Thoracic aorta (tissue), 2 donors: ENCODE data around the gene CELSR3. TPM values are rescaled to one million over a fixed set of nuclear protein-coding genes. Genes with fewer than 3 reads are reported as not detected.

ENCODE experiments used
- ATAC-seq: fragments of 150-250 bp; one replicate; pipeline ENCODE4 v1.8.0; 2017; ENCODE audit warnings: low read depth; ENCODE audit not compliant: insufficient number of reproducible peaks, low FRiP score
- DNase-seq: peaks from one replicate; pipeline ENCODE4 v3.0.0-alpha.2; 2020; ENCODE audit warnings: low spot score
- H3K27ac ChIP-seq, 2 donors: fragments of 200-600 bp; sonication (generic); 1 replicate in 1 of 2; 2 replicates in 1 of 2; pipeline ENCODE4 v1.5.1; 2016; ENCODE audit warnings: mild to moderate bottlenecking in 2 of 2, moderate library complexity in 2 of 2
- H3K27me3 ChIP-seq: fragments of 200-600 bp; sonication (generic); replicated peaks from 2 replicates; pipeline ENCODE4 v1.6.0; 2016; ENCODE audit warnings: mild to moderate bottlenecking; ENCODE audit not compliant: insufficient read depth
- H3K36me3 ChIP-seq: fragments of 200-600 bp; sonication (generic); one replicate; pipeline ENCODE4 v1.5.1; 2016
- H3K4me1 ChIP-seq, 2 donors: fragments of 200-600 bp; sonication (generic); 1 replicate in 1 of 2; 2 replicates in 1 of 2; pipeline versions ENCODE4 v1.5.1 to v1.6.0; 2016; ENCODE audit warnings: low read depth in 2 of 2, mild to moderate bottlenecking in 1 of 2; ENCODE audit not compliant: control insufficient read depth in 1 of 2
- H3K4me3 ChIP-seq: fragments of 200-600 bp; sonication (generic); 2 replicates; pipeline ENCODE4 v1.5.1; 2016; ENCODE audit warnings: mild to moderate bottlenecking
- H3K9me3 ChIP-seq: fragments of 200-600 bp; sonication (generic); 2 replicates; pipeline ENCODE4 v1.5.1; 2016
- CTCF ChIP-seq: fragments of 200-600 bp; sonication (generic); IDR thresholded peaks from one replicate; pipeline ENCODE4 v1.5.1; 2019; ENCODE audit warnings: antibody characterized with exemption
- total RNA-seq, 2 donors: library from RNA; depleted of rRNA; stranded (reverse); fragments of >200 nt; gene quantifications; one replicate each; pipeline versions ENCODE4 v1.1.0 to v1.2.3, GENCODE V29; 2016

Gene CELSR3
- total RNA-seq, 2 donors from 2014 or later = 1.3 to 3.0 TPM

- H3K36me3 ChIP-seq = no peaks in the 10 kb centered on the region
- no peak overlapping the region for H3K27ac ChIP-seq
- DNase-seq (no peak), ATAC-seq (no peak)
- H3K4me3 ChIP-seq = no peak overlapping the region
- H3K4me1 ChIP-seq = no peaks in the 10 kb centered on the region
- H3K9me3 ChIP-seq = no peaks in the 10 kb centered on the region
- no peak for TF ChIP-seq CTCF
- no peaks in the 10 kb centered on the region for H3K27me3 ChIP-seq
These were observed 15.0 kb downstream of the CELSR3 start for GRCh38 chr3:48647714-48648113.

- Histone ChIP-seq H3K4me3 (no peak overlapping the region), H3K27ac (no peak overlapping the region), H3K9me3 (no peaks in the 10 kb centered on the region), H3K4me1 (no peaks in the 10 kb centered on the region), H3K27me3 (no peaks in the 10 kb centered on the region), H3K36me3 (no peaks in the 10 kb centered on the region)
- TF ChIP-seq CTCF = no peak
- DNase-seq = no peak
- no peak for ATAC-seq
These were observed 17.6 kb downstream of the CELSR3 start for GRCh38 chr3:48644898-48645760.

- no peaks in the 10 kb centered on the region for H3K4me1 ChIP-seq
- DNase-seq (no peak), ATAC-seq (no peak)
- H3K9me3 ChIP-seq = no peaks in the 10 kb centered on the region
- no peak for TF ChIP-seq CTCF
- H3K36me3 ChIP-seq = no peaks in the 10 kb centered on the region
- no peak overlapping the region for H3K27ac ChIP-seq
- H3K27me3 ChIP-seq = no peaks in the 10 kb centered on the region
- H3K4me3 ChIP-seq = no peak overlapping the region
These were observed 20.1 kb downstream of the CELSR3 start for GRCh38 chr3:48642605-48643004.

- H3K4me3 ChIP-seq = no peak overlapping the region
- ATAC-seq (no peak), DNase-seq (no peak)
- H3K27me3 ChIP-seq = no peaks in the 10 kb centered on the region
- TF ChIP-seq CTCF = no peak
- peaks cover under 1 to 4% of the 10 kb centered on the region in 2 donors for H3K4me1 ChIP-seq
- no peaks in the 10 kb centered on the region for H3K36me3 ChIP-seq
- no peaks in the 10 kb centered on the region for H3K9me3 ChIP-seq
- H3K27ac ChIP-seq = no peak overlapping the region
These were observed 21.3 kb downstream of the CELSR3 start for GRCh38 chr3:48641396-48641795.

GRCh38 chr3:48639944-48640606, 22.6 kb downstream of the CELSR3 start:
- Histone ChIP-seq H3K27me3 (no peaks in the 10 kb centered on the region), H3K36me3 (no peaks in the 10 kb centered on the region), H3K9me3 (no peaks in the 10 kb centered on the region), H3K4me1 (peaks cover 6 to 11% of the 10 kb centered on the region in 2 donors), H3K27ac (no peak overlapping the region), H3K4me3 (no peak overlapping the region)
- DNase-seq = no peak
- no peak for ATAC-seq
- no peak for TF ChIP-seq CTCF
